AG04450 (cell line): Measurements from ENCODE around the gene SLIT3. TPM values are rescaled to one million over a fixed set of nuclear protein-coding genes. Genes with fewer than 3 reads are reported as not detected.

Source experiments
- CTCF ChIA-PET: fragments of 300-600, 350-600 bp; formaldehyde crosslinking; extraction: SDS; loops from one replicate; lab custom pipeline; 2022; ENCODE audit warnings: antibody characterized with exemption, inconsistent platforms; lab: Charles Lee
- POLR2A ChIA-PET: fragments of 350-600 bp; formaldehyde crosslinking; extraction: SDS; loops from one replicate; lab custom pipeline; 2021; ENCODE audit warnings: antibody characterized with exemption, inconsistent platforms; lab: Yijun Ruan, JAX
- DNase-seq: peaks from one replicate; pipeline ENCODE4 v3.0.0-alpha.2; 2011; ENCODE audit warnings: low read depth, low spot score
- H3K27ac ChIP-seq: one replicate; pipeline ENCODE4 v1.5.1; 2012; ENCODE audit warnings: low read depth, low read length, control low read depth
- H3K27me3 ChIP-seq: one replicate; pipeline ENCODE4 v1.6.0; 2012; ENCODE audit warnings: low read length; ENCODE audit not compliant: control insufficient read depth, insufficient read depth
- H3K4me3 ChIP-seq: 2 replicates; pipeline ENCODE4 v1.5.1; 2011; ENCODE audit warnings: mild to moderate bottlenecking, low read depth, low read length, control low read depth
- H3K9me3 ChIP-seq: 2 replicates; pipeline ENCODE4 v1.5.1; 2012; ENCODE audit warnings: low read length; ENCODE audit not compliant: control insufficient read depth, insufficient read depth
- polyA plus RNA-seq: library from polyadenylated mRNA; depleted of rRNA; stranded (reverse); fragments of >200 nt; gene quantifications from 2 replicates; pipeline ENCODE4 v1.2.3, GENCODE V29; 2011
- TF ChIP-seq, protein P1 (sequence below): IDR thresholded peaks from 2 replicates; pipeline ENCODE4 v1.5.1; 2011; ENCODE audit warnings: low read depth, low read length, control low read depth, inconsistent platforms

Gene SLIT3
- polyA plus RNA-seq, 1 experiment: 0.26 TPM

DNA sequence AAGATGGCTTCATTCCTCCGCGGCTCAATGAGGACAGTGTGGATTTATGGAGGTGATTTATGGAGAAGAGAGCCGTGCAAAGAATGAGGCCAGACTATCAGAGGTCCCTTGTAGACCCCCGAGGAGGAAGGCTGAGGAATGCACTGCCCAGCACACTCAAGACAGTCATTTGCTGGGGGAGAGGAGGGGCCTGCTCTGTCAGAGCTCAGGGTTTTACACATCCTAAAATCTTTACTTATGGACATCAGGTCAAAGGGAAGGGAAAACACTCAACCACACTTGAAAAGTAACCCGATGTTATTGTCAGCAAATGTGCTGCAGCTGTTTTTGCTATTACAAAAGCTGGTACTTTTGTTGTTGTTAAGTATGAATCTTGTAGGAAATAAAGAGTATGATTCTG is 289.5 kb downstream of the SLIT3 start:
- Histone ChIP-seq H3K27me3 (peaks cover 3% of the 10 kb centered on the region), H3K27ac (no peak overlapping the region), H3K4me3 (no peak overlapping the region), H3K9me3 (no peaks in the 10 kb centered on the region)
- TF ChIP-seq, protein P1, sequence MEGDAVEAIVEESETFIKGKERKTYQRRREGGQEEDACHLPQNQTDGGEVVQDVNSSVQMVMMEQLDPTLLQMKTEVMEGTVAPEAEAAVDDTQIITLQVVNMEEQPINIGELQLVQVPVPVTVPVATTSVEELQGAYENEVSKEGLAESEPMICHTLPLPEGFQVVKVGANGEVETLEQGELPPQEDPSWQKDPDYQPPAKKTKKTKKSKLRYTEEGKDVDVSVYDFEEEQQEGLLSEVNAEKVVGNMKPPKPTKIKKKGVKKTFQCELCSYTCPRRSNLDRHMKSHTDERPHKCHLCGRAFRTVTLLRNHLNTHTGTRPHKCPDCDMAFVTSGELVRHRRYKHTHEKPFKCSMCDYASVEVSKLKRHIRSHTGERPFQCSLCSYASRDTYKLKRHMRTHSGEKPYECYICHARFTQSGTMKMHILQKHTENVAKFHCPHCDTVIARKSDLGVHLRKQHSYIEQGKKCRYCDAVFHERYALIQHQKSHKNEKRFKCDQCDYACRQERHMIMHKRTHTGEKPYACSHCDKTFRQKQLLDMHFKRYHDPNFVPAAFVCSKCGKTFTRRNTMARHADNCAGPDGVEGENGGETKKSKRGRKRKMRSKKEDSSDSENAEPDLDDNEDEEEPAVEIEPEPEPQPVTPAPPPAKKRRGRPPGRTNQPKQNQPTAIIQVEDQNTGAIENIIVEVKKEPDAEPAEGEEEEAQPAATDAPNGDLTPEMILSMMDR: no peak
- ChIA-PET POLR2A (no interaction called here), CTCF (no interaction called here)
- no peak for DNase-seq

DNA sequence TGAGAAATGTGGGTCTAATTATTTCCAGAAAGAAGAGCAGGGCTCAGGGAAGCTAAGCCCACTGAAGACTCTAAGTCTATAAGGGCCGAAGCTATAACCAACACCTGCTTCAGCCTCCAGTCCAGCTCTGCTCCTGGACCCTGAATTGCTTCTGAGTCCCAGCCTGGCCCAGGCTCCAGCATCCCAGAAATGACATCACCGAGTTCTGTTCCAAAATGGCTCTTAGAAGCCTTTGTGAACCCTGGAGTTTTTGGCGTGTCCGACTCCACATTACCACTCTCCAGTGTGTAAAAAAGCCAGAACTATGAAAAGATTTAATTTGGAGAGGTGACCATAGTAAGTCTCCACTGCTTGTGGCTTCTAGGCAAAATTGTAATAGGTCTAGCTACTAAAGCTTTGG is 289.9 kb downstream of the SLIT3 start:
- TF ChIP-seq, protein P1: no peak
- peaks cover 3% of the 10 kb centered on the region for H3K27me3 ChIP-seq
- no peak for DNase-seq
- no peak overlapping the region for H3K27ac ChIP-seq
- ChIA-PET POLR2A (no interaction called here), CTCF (no interaction called here)
- H3K4me3 ChIP-seq: no peak overlapping the region
- H3K9me3 ChIP-seq: no peaks in the 10 kb centered on the region

DNA sequence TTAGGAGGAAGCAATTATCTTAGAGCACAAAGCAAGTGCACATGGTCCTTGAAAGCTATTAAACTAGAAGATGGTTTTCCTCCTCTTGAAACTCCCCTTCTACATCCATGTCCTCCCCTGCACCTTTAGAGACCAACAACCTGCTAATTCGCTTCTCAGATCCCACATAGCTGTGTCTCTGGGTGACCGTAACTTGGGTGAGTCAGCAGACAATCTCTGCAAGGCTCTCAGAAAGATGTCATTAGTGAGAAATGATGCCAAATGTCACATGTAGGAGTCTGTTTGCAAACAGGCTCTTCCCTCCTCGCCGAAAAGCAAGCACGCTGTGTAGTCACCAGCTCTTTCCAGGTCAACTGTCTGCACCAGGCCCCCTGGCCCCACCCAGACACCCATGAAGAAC is 291.8 kb downstream of the SLIT3 start:
- Histone ChIP-seq H3K4me3 (no peak overlapping the region), H3K27ac (no peak overlapping the region), H3K27me3 (peaks cover 3% of the 10 kb centered on the region), H3K9me3 (no peaks in the 10 kb centered on the region)
- DNase-seq: no peak
- TF ChIP-seq, protein P1: no peak
- ChIA-PET POLR2A (no interaction called here), CTCF (no interaction called here)

DNA sequence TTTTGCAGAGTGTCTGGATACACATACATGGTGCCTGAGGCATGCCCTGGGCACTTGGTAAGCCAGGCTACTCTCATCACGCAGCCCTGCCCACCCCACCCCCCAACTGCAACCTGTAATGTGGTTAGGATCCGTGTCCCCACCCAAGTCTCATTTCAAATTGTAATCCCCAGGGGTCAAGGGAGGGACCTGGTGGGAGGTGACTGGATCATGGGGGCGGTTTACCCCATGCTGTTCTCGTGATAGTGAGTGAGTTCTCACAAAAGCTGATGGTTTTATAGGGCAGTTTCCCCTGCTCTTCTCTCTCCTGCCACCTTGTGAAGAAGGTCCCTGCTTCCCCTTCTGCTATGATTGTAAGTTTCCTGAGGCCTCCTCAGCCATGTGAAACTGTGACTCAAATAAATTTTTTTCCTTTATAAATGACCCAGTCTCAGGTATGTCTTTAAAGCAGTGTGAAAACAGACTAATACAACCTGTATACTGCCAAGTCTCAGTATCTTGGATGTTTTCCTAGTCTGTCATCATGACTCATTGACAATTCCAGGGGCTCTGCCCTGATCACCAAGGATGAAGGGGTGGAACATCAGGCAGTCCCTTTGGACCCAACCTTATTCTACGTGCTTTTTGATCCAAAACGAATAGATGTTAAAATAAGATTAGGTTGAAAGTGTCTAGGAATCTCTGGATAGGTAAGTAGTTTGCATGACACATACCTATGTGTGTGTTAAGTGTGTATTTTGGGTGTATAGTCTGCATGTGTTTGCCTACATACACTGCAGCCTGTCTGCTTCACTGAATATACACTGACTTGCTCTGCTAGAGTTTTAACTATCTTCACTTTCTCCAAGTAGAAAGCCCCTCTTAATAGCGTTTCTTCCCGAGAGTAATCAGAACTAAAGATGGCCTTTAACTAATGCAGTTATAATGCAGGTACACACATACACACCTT is 293.8 kb downstream of the SLIT3 start:
- CTCF ChIA-PET: interaction anchor here (0.6 to 4.6 kb wide), 2 partner anchors 19 to 575 kb away, joined by 3 to 20 read pairs; no protein-coding TSS in a partner anchor
- H3K27ac ChIP-seq: no peak overlapping the region
- no peak overlapping the region for H3K4me3 ChIP-seq
- DNase-seq: no peak
- TF ChIP-seq, protein P1: no peak
- H3K9me3 ChIP-seq: no peaks in the 10 kb centered on the region
- H3K27me3 ChIP-seq: no peaks in the 10 kb centered on the region
- POLR2A ChIA-PET: no interaction called here

DNA sequence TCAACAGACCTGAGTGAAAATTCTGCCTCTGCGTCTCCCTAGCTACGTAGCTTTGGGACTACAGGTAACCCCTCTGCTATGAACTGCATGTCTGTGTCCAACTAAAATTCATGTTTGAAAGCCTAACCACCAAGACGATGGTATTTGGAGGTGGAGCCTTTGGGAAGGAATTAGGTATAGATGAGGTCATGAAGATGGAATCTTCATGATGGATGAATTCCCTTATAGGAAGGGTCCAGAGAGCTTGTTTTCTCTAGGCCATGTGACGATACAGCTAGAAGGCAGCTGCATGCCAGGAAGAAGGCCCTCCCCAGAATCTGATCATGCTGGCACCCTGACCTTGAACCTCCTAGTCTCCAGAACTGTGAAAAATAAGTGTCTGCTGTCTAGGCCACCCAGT is 296.4 kb downstream of the SLIT3 start:
- Histone ChIP-seq H3K27me3 (no peaks in the 10 kb centered on the region), H3K9me3 (no peaks in the 10 kb centered on the region), H3K27ac (no peak overlapping the region), H3K4me3 (no peak overlapping the region)
- ChIA-PET POLR2A (no interaction called here), CTCF (interaction anchor here (0.8 to 4.6 kb wide), 3 partner anchors 16 to 576 kb away, joined by 3 to 20 read pairs (median 4); no protein-coding TSS in a partner anchor)
- DNase-seq: no peak
- TF ChIP-seq, protein P1: no peak
